K562 treated with DMSO at 1 percent for 12 hours (cell line): ENCODE results near the gene PLA2G4E. TPM values are rescaled to one million over a fixed set of nuclear protein-coding genes. Genes with fewer than 3 reads are reported as not detected.

ENCODE experiments used
- total RNA-seq: library from RNA; unstranded; fragments of 300-600 nt; gene quantifications from 2 replicates; pipeline ENCODE4 v1.2.3, GENCODE V29; 2022; ENCODE audit not compliant: insufficient read depth

The PLA2G4E gene
- not detected in 2 replicates for total RNA-seq

GRCh38 chr15:42020713-42021273 lies at the start of gene PLA2G4E:
TSS of gene PLA2G4E (minus strand) at chr15:42021042. CDS start at chr15:42021030, 12 bp downstream.

GRCh38 chr15:41972253-41973242 lies 48.3 kb downstream of the PLA2G4E start, which contains the start of gene EHD4:
TSS of gene EHD4 (minus strand) at chr15:41972557. CDS start at chr15:41972494, 63 bp downstream.

Other genes with a start within 250 kb of the PLA2G4E start
- gene MAPKBP1, start 246.6 kb downstream of the PLA2G4E start, total RNA-seq: 4.6 and 14.1 TPM in 2 replicates
- gene JMJD7, start 192.9 kb downstream of the PLA2G4E start, total RNA-seq: 14.0 and 18.8 TPM in 2 replicates
- 6.9 and 9.4 TPM in 2 replicates for gene PLA2G4B, start 182.2 kb downstream of the PLA2G4E start, total RNA-seq
- not detected in 2 replicates for gene SPTBN5, start 127.0 kb downstream of the PLA2G4E start, total RNA-seq
- gene EHD4, start 48.5 kb downstream of the PLA2G4E start, total RNA-seq: 5.6 and 8.3 TPM in 2 replicates
- gene PLA2G4D, start 73.5 kb upstream of the PLA2G4E start, total RNA-seq: not detected in 2 replicates
- gene PLA2G4F, start 135.6 kb upstream of the PLA2G4E start, total RNA-seq: not detected in 2 replicates
- 20.2 and 43.3 TPM in 2 replicates for gene VPS39, start 187.3 kb upstream of the PLA2G4E start, total RNA-seq